HG02623 (cell line): ENCODE measurements around the gene CRYGD.
"Not testable (repeated sequence)": the region's sequence is repeated elsewhere in the genome, so short reads cannot be mapped to it uniquely, and the experiment has no call there.

ENCODE experiments used
- ATAC-seq: cut with Tn5 transposase; IDR thresholded peaks from one replicate; pipeline ENCODE4 v1.9.1; 2021; ENCODE audit warnings: moderate library complexity; ENCODE audit not compliant: unreplicated experiment

The CRYGD gene

GRCh38 chr2:208124013-208124715 is at the start of gene CRYGD:
Gene CRYGD (minus strand): TSS chr2:208124524. CDS start chr2:208124473, 51 bp downstream.
- ATAC-seq, result not testable (repeated sequence)

GRCh38 chr2:208172125-208172524 is 47.8 kb upstream of the CRYGD start:
- ATAC-seq, result no peak

GRCh38 chr2:208164951-208165755 is 40.8 kb upstream of the CRYGD start:
- ATAC-seq, result no peak

GRCh38 chr2:208163489-208163888 is 39.2 kb upstream of the CRYGD start, which contains the start of gene CRYGA:
Gene CRYGA (minus strand): TSS chr2:208163589. CDS start chr2:208163556, 33 bp downstream.
- no peak for ATAC-seq

GRCh38 chr2:208156439-208156838 is 32.1 kb upstream of the CRYGD start:
- no peak for ATAC-seq

- ATAC-seq, result no peak
These were observed 28.8 kb upstream of the CRYGD start for GRCh38 chr2:208153156-208153555.

- no peak for ATAC-seq
These were observed 26.6 kb upstream of the CRYGD start for GRCh38 chr2:208150956-208151355.

GRCh38 chr2:208150094-208150493 is 25.8 kb upstream of the CRYGD start:
- ATAC-seq, result no peak

- no peak for ATAC-seq
These were observed 24.5 kb upstream of the CRYGD start for GRCh38 chr2:208148803-208149202.

- ATAC-seq, result no peak
These were observed 23.4 kb upstream of the CRYGD start for GRCh38 chr2:208147759-208148158.

- ATAC-seq, result no peak
These were observed 22.7 kb upstream of the CRYGD start for GRCh38 chr2:208147008-208147407.

- ATAC-seq, result no peak
These were observed 21.7 kb upstream of the CRYGD start, which contains the start of gene CRYGB for GRCh38 chr2:208146006-208146405. Gene CRYGB (minus strand): TSS chr2:208146158. CDS start chr2:208146120, 38 bp downstream.

GRCh38 chr2:208142925-208143799 is 18.8 kb upstream of the CRYGD start:
- ATAC-seq, result no peak

GRCh38 chr2:208142240-208142924 is 18.1 kb upstream of the CRYGD start:
- no peak for ATAC-seq

- ATAC-seq, result no peak
These were observed 15.1 kb upstream of the CRYGD start for GRCh38 chr2:208139447-208139846.

GRCh38 chr2:208138334-208138733 is 14.0 kb upstream of the CRYGD start:
- ATAC-seq, result not testable (repeated sequence)

GRCh38 chr2:208136716-208137094 is 12.4 kb upstream of the CRYGD start:
- no peak for ATAC-seq

- no peak for ATAC-seq
These were observed 11.7 kb upstream of the CRYGD start for GRCh38 chr2:208135794-208136715.

- ATAC-seq, result no peak
These were observed 10.7 kb upstream of the CRYGD start for GRCh38 chr2:208134928-208135586.
